A673 (cell line): ENCODE measurements around the gene GRPR.
A peak's percentile ranks its signal among the peaks of the same experiment; 100 is the strongest.

ENCODE experiments used
- EZH2 ChIP-seq: fragments of 200-600 bp; sonication (generic); IDR thresholded peaks from 2 replicates; pipeline ENCODE4 v1.6.1; 2017; ENCODE audit warnings: borderline replicate concordance, low read depth, mild to moderate bottlenecking, mixed read lengths, antibody characterized with exemption, low read length; ENCODE audit not compliant: poor library complexity, severe bottlenecking
- TF ChIP-seq, protein P1 (sequence below): fragments of 300-800, 200-600 bp; sonication (generic); conservative IDR thresholded peaks from 2 replicates; pipeline ENCODE4 v1.5.1; 2017; ENCODE audit warnings: low read depth, mild to moderate bottlenecking, antibody characterized with exemption, low read length, moderate library complexity, mixed read lengths

DNA sequence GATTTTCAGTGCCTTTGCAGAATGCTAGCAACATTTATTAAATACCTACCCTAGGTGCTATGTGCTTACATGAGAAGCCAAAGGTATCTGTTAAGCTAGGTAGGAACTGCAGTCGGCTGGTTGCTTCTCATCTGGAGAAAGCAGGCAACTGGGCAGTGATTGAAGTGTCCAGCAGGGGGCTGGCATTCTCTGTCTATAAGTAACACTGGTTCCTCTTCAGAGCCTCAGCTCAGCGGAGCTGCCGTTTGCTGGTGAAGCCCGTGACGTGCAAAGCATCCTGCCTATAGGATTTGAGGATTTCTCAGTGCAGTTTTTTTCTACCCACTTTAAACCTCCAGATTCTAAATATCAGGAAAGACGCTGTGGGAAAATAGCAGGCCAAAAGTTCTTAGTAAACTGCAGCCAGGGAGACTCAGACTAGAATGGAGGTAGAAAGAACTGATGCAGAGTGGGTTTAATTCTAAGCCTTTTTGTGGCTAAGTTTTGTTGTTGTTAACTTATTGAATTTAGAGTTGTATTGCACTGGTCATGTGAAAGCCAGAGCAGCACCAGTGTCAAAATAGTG, at the start of gene GRPR:
- TF ChIP-seq, protein P1, sequence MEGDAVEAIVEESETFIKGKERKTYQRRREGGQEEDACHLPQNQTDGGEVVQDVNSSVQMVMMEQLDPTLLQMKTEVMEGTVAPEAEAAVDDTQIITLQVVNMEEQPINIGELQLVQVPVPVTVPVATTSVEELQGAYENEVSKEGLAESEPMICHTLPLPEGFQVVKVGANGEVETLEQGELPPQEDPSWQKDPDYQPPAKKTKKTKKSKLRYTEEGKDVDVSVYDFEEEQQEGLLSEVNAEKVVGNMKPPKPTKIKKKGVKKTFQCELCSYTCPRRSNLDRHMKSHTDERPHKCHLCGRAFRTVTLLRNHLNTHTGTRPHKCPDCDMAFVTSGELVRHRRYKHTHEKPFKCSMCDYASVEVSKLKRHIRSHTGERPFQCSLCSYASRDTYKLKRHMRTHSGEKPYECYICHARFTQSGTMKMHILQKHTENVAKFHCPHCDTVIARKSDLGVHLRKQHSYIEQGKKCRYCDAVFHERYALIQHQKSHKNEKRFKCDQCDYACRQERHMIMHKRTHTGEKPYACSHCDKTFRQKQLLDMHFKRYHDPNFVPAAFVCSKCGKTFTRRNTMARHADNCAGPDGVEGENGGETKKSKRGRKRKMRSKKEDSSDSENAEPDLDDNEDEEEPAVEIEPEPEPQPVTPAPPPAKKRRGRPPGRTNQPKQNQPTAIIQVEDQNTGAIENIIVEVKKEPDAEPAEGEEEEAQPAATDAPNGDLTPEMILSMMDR = peak; percentile 88
- TF ChIP-seq EZH2 = no peak
